ENCODE results near the gene ATF4. TPM values are rescaled to one million over a fixed set of nuclear protein-coding genes. Genes with fewer than 3 reads are reported as not detected.

Gene ATF4
- total and polyA plus RNA-seq, 8 donors = 155 to 929 (median 419) TPM

- WGBS, 5 donors = 59 to 75% (median 66%) methylated on average over 4 of the region's 4 CpGs
- H3K4me1 ChIP-seq = peaks cover 7 to 30% (median 23%) of the 10 kb centered on the region in 4 donors
- no peaks in the 10 kb centered on the region for H3K9me3 ChIP-seq
- no peaks in the 10 kb centered on the region for H3K27me3 ChIP-seq
- TF ChIP-seq POLR2AphosphoS5 (IDR thresholded peaks at IDR 0.05) = no peak
- no peak for TF ChIP-seq EP300 (IDR thresholded peaks at IDR 0.05)
- TF ChIP-seq CTCF (IDR thresholded peaks at IDR 0.05) = no peak
- TF ChIP-seq POLR2A (IDR thresholded peaks at IDR 0.05) = no peak
- no peak overlapping the region for H3K27ac ChIP-seq
- no peak for DNase-seq
- intact Hi-C loops (cut with DNase I; ENCODE audit: low total_unique reads) = no loop called here
- no peak overlapping the region for H3K4me3 ChIP-seq
- H3K36me3 ChIP-seq = peaks cover 69 to 98% (median 94%) of the 10 kb centered on the region in 4 donors
Measured at GRCh38 chr22:39508393-39508792, 12.0 kb upstream of the ATF4 start.

- no peak for DNase-seq
- Histone ChIP-seq H3K36me3 (peaks cover 70 to 100% (median 100%) of the 10 kb centered on the region in 4 donors), H3K27me3 (no peaks in the 10 kb centered on the region), H3K27ac (no peak overlapping the region), H3K4me3 (no peak overlapping the region), H3K4me1 (peaks cover 0 to 17% (median 6%) of the 10 kb centered on the region in 4 donors), H3K9me3 (no peaks in the 10 kb centered on the region)
- intact Hi-C loops (cut with DNase I; ENCODE audit: low total_unique reads) = loop anchor here (10.0 kb wide), 1 partner anchor 106 kb away; no protein-coding TSS in a partner anchor
- WGBS, 5 donors = 85 to 95% (median 92%) methylated on average over 4 of the region's 4 CpGs
- TF ChIP-seq POLR2AphosphoS5 (IDR thresholded peaks at IDR 0.05) = no peak
- TF ChIP-seq POLR2A (IDR thresholded peaks at IDR 0.05) = no peak
- TF ChIP-seq EP300 (IDR thresholded peaks at IDR 0.05) = no peak
- no peak for TF ChIP-seq CTCF (IDR thresholded peaks at IDR 0.05)
Measured at GRCh38 chr22:39510529-39511149, 9.7 kb upstream of the ATF4 start.

- WGBS, 5 donors = 90 to 97% (median 94%) methylated on average over 13 of the region's 13 CpGs
- DNase-seq = no peak
- H3K36me3 ChIP-seq = peaks cover 64 to 100% (median 99%) of the 10 kb centered on the region in 4 donors
- peaks cover 0 to 13% (median 5%) of the 10 kb centered on the region in 4 donors for H3K4me1 ChIP-seq
- no peaks in the 10 kb centered on the region for H3K27me3 ChIP-seq
- H3K9me3 ChIP-seq = no peaks in the 10 kb centered on the region
- TF ChIP-seq EP300 (IDR thresholded peaks at IDR 0.05) (no peak), POLR2A (IDR thresholded peaks at IDR 0.05) (no peak), CTCF (IDR thresholded peaks at IDR 0.05) (no peak), POLR2AphosphoS5 (IDR thresholded peaks at IDR 0.05) (no peak)
- H3K4me3 ChIP-seq = no peak overlapping the region
- intact Hi-C loops (cut with DNase I; ENCODE audit: low total_unique reads) = loop anchor here (10.0 kb wide), 1 partner anchor 106 kb away; no protein-coding TSS in a partner anchor
- no peak overlapping the region for H3K27ac ChIP-seq
Measured at GRCh38 chr22:39511226-39511625, 9.1 kb upstream of the ATF4 start.

GRCh38 chr22:39512026-39512425 is 8.3 kb upstream of the ATF4 start:
- Histone ChIP-seq H3K9me3 (no peaks in the 10 kb centered on the region), H3K36me3 (peaks cover 60 to 100% (median 98%) of the 10 kb centered on the region in 4 donors), H3K27me3 (no peaks in the 10 kb centered on the region), H3K4me3 (no peak overlapping the region), H3K27ac (no peak overlapping the region), H3K4me1 (peaks cover 0 to 10% (median 2%) of the 10 kb centered on the region in 4 donors)
- no peak for DNase-seq
- TF ChIP-seq POLR2A (IDR thresholded peaks at IDR 0.05) = no peak
- TF ChIP-seq POLR2AphosphoS5 (IDR thresholded peaks at IDR 0.05) = no peak
- no peak for TF ChIP-seq EP300 (IDR thresholded peaks at IDR 0.05)
- TF ChIP-seq CTCF (IDR thresholded peaks at IDR 0.05) = no peak
- intact Hi-C loops (cut with DNase I; ENCODE audit: low total_unique reads) = loop anchor here (10.0 kb wide), 1 partner anchor 107 kb away; no protein-coding TSS in a partner anchor
- 89 to 97% (median 92%) methylated on average over 8 to 10 of the region's 10 CpGs for WGBS, 5 donors

Measured in stomach (tissue), 9 donors.